Astrocyte of the spinal cord (primary cell): ENCODE results near the gene GRM4.

Source experiments
- DNase-seq: peaks from one replicate; pipeline ENCODE4 v3.0.0; 2011; ENCODE audit warnings: low read depth, low spot score
- H3K4me3 ChIP-seq: 2 replicates; pipeline ENCODE4 v1.5.1; 2011; ENCODE audit warnings: low read depth, mild to moderate bottlenecking, low read length, moderate library complexity
- in situ Hi-C: cut with HindIII; loops from 2 replicates; pipeline ENCODE4 v1.10.0; 2017; ENCODE audit warnings: low sequenced_read_pairs
- TF ChIP-seq, protein P1 (sequence below): IDR thresholded peaks from 2 replicates; pipeline ENCODE4 v1.5.1; 2012; ENCODE audit warnings: low read depth, mild to moderate bottlenecking, low read length, inconsistent platforms

Gene GRM4

DNA sequence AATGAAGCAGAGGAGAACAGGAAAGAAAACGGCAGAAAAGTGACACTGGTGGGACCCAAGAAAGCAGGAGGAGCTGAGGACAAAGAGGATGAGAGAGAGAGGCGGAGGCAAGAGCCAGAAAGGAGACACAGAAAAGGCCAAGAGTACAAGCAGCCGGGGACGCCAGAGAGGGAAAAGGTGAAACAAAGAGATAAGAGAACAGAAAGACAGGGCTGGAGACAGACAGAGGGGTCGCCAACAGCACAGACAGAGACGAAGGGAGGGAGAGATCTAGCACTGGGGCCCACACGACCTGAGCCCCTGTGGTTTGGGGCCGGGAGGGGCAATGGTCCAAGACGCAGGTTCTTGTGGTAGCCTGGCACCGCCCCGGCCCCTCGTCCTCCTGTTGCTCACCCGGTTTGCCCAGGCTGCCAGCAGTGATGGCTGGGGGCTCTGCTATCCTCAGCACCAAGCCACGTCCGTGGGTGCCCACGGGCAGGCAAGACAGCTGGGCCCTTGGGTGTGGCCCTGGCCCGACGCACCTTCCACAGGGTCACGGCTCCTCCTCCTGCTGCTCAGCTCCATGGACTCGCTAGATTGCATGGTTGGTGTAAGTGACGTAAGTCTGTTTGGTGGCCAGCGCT lies 123.5 kb downstream of the GRM4 start:
- no peak overlapping the region for H3K4me3 ChIP-seq
- DNase-seq = no peak
- TF ChIP-seq, protein P1, sequence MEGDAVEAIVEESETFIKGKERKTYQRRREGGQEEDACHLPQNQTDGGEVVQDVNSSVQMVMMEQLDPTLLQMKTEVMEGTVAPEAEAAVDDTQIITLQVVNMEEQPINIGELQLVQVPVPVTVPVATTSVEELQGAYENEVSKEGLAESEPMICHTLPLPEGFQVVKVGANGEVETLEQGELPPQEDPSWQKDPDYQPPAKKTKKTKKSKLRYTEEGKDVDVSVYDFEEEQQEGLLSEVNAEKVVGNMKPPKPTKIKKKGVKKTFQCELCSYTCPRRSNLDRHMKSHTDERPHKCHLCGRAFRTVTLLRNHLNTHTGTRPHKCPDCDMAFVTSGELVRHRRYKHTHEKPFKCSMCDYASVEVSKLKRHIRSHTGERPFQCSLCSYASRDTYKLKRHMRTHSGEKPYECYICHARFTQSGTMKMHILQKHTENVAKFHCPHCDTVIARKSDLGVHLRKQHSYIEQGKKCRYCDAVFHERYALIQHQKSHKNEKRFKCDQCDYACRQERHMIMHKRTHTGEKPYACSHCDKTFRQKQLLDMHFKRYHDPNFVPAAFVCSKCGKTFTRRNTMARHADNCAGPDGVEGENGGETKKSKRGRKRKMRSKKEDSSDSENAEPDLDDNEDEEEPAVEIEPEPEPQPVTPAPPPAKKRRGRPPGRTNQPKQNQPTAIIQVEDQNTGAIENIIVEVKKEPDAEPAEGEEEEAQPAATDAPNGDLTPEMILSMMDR = no peak
- in situ Hi-C loops = no loop called here

DNA sequence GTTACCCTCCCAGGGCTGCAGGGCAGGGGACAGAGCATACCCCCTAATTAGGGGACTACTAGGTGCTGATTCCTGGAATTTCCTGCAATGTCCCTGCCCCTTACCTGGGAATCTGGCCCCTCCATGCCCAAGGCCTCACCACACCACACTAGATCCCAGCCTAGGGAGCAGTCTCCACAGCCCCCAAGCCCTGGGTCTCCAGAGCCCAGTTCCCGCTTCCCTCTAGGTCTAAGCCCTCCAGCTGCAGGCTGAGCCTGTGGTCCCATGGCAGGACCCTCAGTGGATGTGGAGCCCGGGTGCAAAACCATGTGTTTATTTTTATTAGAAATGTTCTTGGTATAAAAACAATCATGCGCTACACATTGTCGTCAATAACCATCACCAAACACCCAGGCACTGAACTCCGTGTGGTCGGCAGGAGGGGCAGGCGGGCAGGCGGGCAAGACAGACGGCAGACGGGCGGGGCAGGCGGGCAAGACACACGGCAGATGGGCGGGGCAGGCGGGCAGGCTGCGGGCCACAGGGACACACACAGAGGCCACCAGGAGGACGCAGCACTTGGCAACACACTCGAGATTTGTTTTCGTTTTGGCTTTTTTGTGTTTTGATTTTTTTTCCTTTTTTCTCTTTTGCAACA lies 124.2 kb downstream of the GRM4 start:
- in situ Hi-C loops = no loop called here
- DNase-seq = no peak

DNA sequence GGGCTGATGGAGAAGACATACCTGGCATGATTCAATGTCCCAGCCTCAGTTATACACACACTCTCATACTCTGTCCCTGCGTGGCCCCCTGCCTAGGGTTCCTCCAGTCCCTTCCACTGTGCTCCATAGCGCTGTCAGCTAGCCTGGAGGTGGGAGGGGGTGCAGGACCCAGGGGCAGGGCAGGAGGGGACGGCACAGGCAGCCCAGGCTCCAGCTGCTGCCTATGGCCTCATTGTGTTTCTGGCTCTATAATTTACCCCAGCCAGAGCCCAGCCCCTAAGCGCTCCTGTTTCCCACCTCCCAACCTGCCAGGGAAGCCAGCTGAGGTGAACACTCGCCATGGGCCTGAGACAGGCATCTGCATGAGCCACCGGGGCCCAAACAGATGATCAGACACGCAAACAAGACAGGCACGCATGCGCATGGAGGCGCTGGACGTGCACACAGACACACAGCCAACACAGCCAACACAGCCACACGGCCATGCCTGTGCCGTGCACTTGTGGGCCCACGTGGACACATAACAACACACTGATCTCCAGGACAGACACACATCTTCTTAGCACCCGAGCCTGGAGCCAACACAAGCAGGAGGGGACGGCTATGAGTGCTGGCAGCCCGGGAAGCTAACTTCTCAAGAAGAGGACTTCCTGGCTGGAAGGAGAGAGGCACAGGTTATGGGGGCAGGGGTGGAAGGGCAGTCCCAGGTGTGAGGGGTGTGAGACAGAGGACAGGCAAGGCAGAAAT lies 124.9 kb downstream of the GRM4 start:
- TF ChIP-seq, protein P1 = no peak
- in situ Hi-C loops = no loop called here
- no peak for DNase-seq
- H3K4me3 ChIP-seq = no peak overlapping the region

More for the DNA sequence above, 124.2 kb downstream of the GRM4 start:
- TF ChIP-seq, protein P1 = no peak
- no peak overlapping the region for H3K4me3 ChIP-seq

DNA sequence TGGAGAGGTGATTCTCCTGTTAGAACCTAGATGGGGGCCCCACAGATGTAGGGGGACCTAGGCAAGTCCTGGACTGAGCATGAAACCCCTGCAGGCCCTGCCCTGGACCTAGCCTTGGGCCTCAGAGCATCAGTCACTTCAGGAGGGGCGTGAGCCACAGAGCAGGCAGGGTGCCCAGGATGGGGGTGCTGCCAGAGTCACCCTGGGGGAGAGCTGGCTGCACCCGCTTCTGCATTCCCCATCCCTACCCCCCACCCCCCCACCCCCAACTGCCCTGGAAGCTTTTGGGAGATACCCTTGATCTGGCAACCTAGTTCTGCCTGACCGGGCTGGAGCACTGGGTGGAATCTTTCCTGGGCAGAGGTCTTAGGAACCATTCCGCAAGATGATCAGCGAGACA lies 125.6 kb downstream of the GRM4 start:
- TF ChIP-seq, protein P1 = no peak
- no peak for DNase-seq
- in situ Hi-C loops = no loop called here
- no peak overlapping the region for H3K4me3 ChIP-seq

DNA sequence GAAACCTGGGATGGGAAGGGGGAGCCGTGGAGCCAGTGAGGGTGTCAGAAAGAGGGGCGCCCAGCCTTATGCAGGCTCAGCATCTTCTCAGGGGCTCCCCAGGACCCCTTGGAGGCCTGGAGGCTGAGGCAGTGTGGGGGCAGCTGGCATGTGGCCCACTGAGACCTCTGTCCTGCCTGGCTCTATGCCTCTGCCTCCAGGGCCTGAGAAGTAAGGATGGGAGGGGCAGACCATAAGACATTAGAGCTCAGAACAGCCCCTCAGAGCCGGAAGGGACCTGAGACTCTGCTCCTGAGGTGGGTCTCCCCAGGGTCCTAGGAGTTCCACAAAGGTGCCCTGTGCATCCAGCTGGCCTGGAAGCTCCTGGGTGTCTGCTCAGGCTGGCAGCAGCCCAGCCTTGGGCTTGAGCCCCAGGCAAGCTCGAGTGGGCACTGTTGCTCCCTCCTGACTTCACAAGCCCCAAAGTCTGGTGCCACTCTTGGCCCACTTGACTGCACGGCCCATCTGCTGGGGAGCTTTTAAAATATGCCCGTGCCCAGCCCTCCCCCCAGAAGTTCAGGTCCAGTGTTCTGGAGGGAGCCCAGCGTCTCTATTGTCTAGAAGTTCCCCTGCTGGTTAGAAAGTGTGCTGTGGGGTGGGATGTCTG lies 126.8 kb downstream of the GRM4 start:
- H3K4me3 ChIP-seq = no peak overlapping the region
- TF ChIP-seq, protein P1 = no peak
- in situ Hi-C loops = no loop called here
- DNase-seq = no peak

DNA sequence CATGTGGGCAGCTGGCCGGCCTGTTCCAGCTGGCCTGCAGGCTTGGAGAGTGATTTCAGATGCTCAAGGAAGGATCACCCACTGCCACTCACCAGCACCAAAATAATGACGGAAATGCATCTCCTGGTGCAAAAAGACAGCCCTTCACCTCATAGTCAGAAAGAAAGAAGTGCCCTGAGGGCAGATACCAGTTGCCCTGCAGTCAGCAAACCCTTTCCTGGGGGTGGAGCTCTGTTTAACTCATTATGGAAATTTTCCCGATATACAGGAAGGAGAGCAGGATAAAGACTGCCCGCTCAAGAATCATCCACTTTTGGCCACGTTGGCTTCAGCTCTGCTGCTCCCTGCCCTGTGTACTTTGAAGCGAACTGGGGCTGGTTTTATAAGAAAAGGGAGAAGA lies 127.9 kb downstream of the GRM4 start:
- TF ChIP-seq, protein P1 = no peak
- H3K4me3 ChIP-seq = no peak overlapping the region
- in situ Hi-C loops = no loop called here
- no peak for DNase-seq
